OCI-M1 (cell line): ENCODE results near the gene AFF3.

Experiments
- DNase-seq: peaks from one replicate; lab custom pipeline; 2025; lab: John Stamatoyannopoulos, UW

Gene AFF3

GRCh38 chr2:100041946-100042345 is 100.4 kb downstream of the AFF3 start:
- DNase-seq: no peak

GRCh38 chr2:100041385-100041784 is 101.0 kb downstream of the AFF3 start:
- no peak for DNase-seq

- DNase-seq: no peak
These were observed 101.5 kb downstream of the AFF3 start for GRCh38 chr2:100040906-100041305.

GRCh38 chr2:100039291-100039980 is 103.0 kb downstream of the AFF3 start:
- DNase-seq: no peak

GRCh38 chr2:100038011-100038410 is 104.4 kb downstream of the AFF3 start:
- no peak for DNase-seq

GRCh38 chr2:100036793-100037192 is 105.6 kb downstream of the AFF3 start:
- no peak for DNase-seq

- no peak for DNase-seq
These were observed 106.4 kb downstream of the AFF3 start for GRCh38 chr2:100036026-100036425.

- no peak for DNase-seq
These were observed 108.0 kb downstream of the AFF3 start for GRCh38 chr2:100034431-100034830.

- DNase-seq: no peak
These were observed 108.4 kb downstream of the AFF3 start for GRCh38 chr2:100033976-100034375.

- DNase-seq: no peak
These were observed 110.8 kb downstream of the AFF3 start for GRCh38 chr2:100031604-100032003.

- DNase-seq: no peak
These were observed 112.9 kb downstream of the AFF3 start for GRCh38 chr2:100029460-100029859.

GRCh38 chr2:100021791-100022340 is 120.5 kb downstream of the AFF3 start:
- DNase-seq: no peak

- DNase-seq: no peak
These were observed 122.9 kb downstream of the AFF3 start for GRCh38 chr2:100019499-100019898.

- no peak for DNase-seq
These were observed 123.8 kb downstream of the AFF3 start for GRCh38 chr2:100018341-100019193.

GRCh38 chr2:100017633-100018032 is 124.8 kb downstream of the AFF3 start:
- DNase-seq: no peak

GRCh38 chr2:100016756-100017155 is 125.6 kb downstream of the AFF3 start:
- DNase-seq: no peak

- DNase-seq: no peak
These were observed 126.5 kb downstream of the AFF3 start for GRCh38 chr2:100015849-100016248.

- DNase-seq: peak; percentile 39
These were observed 128.3 kb downstream of the AFF3 start for GRCh38 chr2:100013892-100014677.

- no peak for DNase-seq
These were observed 129.8 kb downstream of the AFF3 start for GRCh38 chr2:100012561-100012960.

- no peak for DNase-seq
These were observed 131.1 kb downstream of the AFF3 start for GRCh38 chr2:100011272-100011731.

GRCh38 chr2:100010606-100011005 is 131.8 kb downstream of the AFF3 start:
- no peak for DNase-seq

GRCh38 chr2:100009743-100010142 is 132.6 kb downstream of the AFF3 start:
- DNase-seq: no peak
